ENCODE measurements around the gene RAET1G. TPM values are rescaled to one million over a fixed set of nuclear protein-coding genes. Genes with fewer than 3 reads are reported as not detected.
"Not testable (repeated sequence)": the region's sequence is repeated elsewhere in the genome, so short reads cannot be mapped to it uniquely, and the experiment has no call there.

The RAET1G gene
- 1.5 and 1.8 TPM in 2 replicates for total RNA-seq

DNA sequence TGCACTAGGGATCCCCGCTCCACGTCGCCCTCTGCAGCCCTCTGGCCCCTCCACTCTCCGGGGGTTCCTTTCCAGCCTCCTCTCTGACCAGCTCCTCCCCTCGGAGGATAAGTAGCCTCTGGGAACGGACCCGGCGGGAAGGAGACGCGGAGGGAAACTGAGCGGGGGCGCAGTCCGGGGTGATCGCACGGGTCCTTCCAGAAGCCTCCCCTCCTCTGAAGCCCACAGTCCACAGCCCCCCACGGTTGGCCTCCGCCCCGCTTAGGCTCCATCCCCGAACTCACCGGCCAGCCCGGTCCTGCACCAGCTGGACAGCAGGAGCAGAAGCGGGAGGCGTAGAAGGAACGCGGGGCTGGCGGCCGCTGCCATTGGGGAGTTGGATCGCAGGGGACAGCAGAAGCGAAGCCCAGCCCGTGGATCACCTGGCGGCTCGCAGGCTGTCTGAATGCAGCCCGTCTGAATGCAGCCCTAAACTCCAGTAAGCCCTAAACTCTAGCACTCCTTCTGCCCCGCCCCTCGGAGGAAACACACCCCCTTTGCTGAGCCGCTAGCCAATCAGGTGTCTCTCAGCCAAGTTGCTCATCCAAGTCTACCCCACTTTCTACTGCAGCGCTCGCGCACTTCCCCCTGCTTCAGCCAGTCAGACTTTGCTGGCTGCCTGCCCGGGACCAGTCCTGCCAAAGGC is at the start of gene RAET1G:
Gene RAET1G (minus strand): TSS at position 480 of the 685 bp plus-strand sequence. CDS start 111 bp downstream, at position 369.
- Histone ChIP-seq H3K9me3 (ENCODE audit: low read depth, low read length) (no peaks in the 10 kb centered on the region), H3K27me3 (ENCODE audit: insufficient read depth, low read length) (no peaks in the 10 kb centered on the region), H3K36me3 (ENCODE audit: insufficient read depth, low read length) (no peaks in the 10 kb centered on the region), H3K27ac (ENCODE audit: low read depth, low read length) (no peak within 1 kb of the TSS), H3K4me1 (ENCODE audit: insufficient read depth, low read length) (peaks cover 7% of the 10 kb centered on the region), H2AFZ (ENCODE audit: low read length) (peak within 1 kb of the TSS; percentile 63), H4K20me1 (ENCODE audit: insufficient read depth, low read length) (no peaks in the 10 kb centered on the region), H3K79me2 (ENCODE audit: insufficient read depth, low read length) (no peaks in the 10 kb centered on the region), H3K4me3 (ENCODE audit: insufficient read depth, low read length) (peak within 1 kb of the TSS; percentile 70), H3K4me2 (ENCODE audit: insufficient read depth, low read length) (peak within 1 kb of the TSS; percentile 97)
- peak; percentile 99 for DNase-seq (ENCODE audit: insufficient read length, low spot score, missing footprints)
- no peak for TF ChIP-seq CTCF (IDR thresholded peaks at IDR 0.05; ENCODE audit: extremely low read depth, low read depth, low read length)

- Histone ChIP-seq H3K4me2 (ENCODE audit: insufficient read depth, low read length) (no peak overlapping the region), H3K4me3 (ENCODE audit: insufficient read depth, low read length) (no peak overlapping the region), H3K27ac (ENCODE audit: low read depth, low read length) (no peak overlapping the region), H3K27me3 (ENCODE audit: insufficient read depth, low read length) (peaks cover 35% of the 10 kb centered on the region), H3K9me3 (ENCODE audit: low read depth, low read length) (no peaks in the 10 kb centered on the region), H3K36me3 (ENCODE audit: insufficient read depth, low read length) (no peaks in the 10 kb centered on the region), H2AFZ (ENCODE audit: low read length) (no peak overlapping the region), H4K20me1 (ENCODE audit: insufficient read depth, low read length) (no peaks in the 10 kb centered on the region), H3K4me1 (ENCODE audit: insufficient read depth, low read length) (no peaks in the 10 kb centered on the region), H3K79me2 (ENCODE audit: insufficient read depth, low read length) (no peaks in the 10 kb centered on the region)
- TF ChIP-seq CTCF (IDR thresholded peaks at IDR 0.05; ENCODE audit: extremely low read depth, low read depth, low read length) = no peak
- DNase-seq (ENCODE audit: insufficient read length, low spot score, missing footprints) = peak; percentile 68
Observed at GRCh38 chr6:149969635-149970034, 46.7 kb upstream of the RAET1G start.

DNA sequence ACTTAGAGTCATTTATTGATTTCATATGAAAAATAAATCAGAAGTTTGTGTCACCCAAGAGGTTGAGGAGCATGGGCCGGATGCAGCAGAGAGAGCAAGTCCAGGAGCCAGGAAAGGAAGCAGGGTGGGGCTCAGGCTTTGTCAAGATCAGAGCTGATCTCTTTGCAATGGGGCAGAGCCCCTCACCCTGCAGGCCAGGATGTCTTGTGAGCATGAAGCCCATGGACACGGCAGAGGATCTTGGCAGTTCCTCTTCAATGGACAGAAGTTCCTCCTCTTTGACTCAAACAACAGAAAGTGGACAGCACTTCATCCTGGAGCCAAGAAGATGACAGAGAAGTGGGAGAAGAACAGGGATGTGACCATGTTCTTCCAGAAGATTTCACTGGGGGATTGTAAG is 46.0 kb upstream of the RAET1G start:
- H3K9me3 ChIP-seq (ENCODE audit: low read depth, low read length); DNase-seq (ENCODE audit: insufficient read length, low spot score, missing footprints); H3K4me1 ChIP-seq (ENCODE audit: insufficient read depth, low read length); H3K36me3 ChIP-seq (ENCODE audit: insufficient read depth, low read length); H3K79me2 ChIP-seq (ENCODE audit: insufficient read depth, low read length); H3K4me2 ChIP-seq (ENCODE audit: insufficient read depth, low read length); H3K4me3 ChIP-seq (ENCODE audit: insufficient read depth, low read length); H4K20me1 ChIP-seq (ENCODE audit: insufficient read depth, low read length); H3K27ac ChIP-seq (ENCODE audit: low read depth, low read length); H2AFZ ChIP-seq (ENCODE audit: low read length): not testable (repeated sequence)
- peaks cover 35% of the 10 kb centered on the region for H3K27me3 ChIP-seq (ENCODE audit: insufficient read depth, low read length)

DNA sequence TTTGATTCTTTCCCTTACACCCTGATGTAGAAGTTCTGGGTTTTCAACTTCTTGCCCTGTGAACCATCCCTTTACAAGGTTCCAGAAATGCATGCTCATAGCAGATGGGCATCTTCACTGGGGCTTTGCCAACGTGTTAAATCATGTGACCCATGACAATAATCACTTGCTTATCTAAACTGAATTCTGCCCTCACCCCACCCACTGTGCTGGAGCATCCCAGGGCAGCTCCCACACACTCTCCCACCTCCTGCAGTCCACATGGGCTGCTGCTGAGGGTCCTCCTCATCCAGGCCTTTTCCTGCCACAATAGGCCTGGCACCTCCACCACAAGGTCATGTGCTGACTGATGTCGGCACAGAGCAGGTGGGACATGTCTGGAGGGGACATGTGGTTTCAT is 45.1 kb upstream of the RAET1G start:
- H4K20me1 ChIP-seq (ENCODE audit: insufficient read depth, low read length); H3K4me2 ChIP-seq (ENCODE audit: insufficient read depth, low read length); H3K36me3 ChIP-seq (ENCODE audit: insufficient read depth, low read length); H3K4me3 ChIP-seq (ENCODE audit: insufficient read depth, low read length); DNase-seq (ENCODE audit: insufficient read length, low spot score, missing footprints); H3K79me2 ChIP-seq (ENCODE audit: insufficient read depth, low read length); H2AFZ ChIP-seq (ENCODE audit: low read length); H3K27ac ChIP-seq (ENCODE audit: low read depth, low read length); H3K9me3 ChIP-seq (ENCODE audit: low read depth, low read length): not testable (repeated sequence)
- H3K27me3 ChIP-seq (ENCODE audit: insufficient read depth, low read length) = peaks cover 30% of the 10 kb centered on the region
- peaks cover 12% of the 10 kb centered on the region for H3K4me1 ChIP-seq (ENCODE audit: insufficient read depth, low read length)

GRCh38 chr6:149967591-149967990 is 44.7 kb upstream of the RAET1G start:
- Histone ChIP-seq H2AFZ (ENCODE audit: low read length) (no peak overlapping the region), H3K27ac (ENCODE audit: low read depth, low read length) (no peak overlapping the region), H3K79me2 (ENCODE audit: insufficient read depth, low read length) (no peaks in the 10 kb centered on the region), H3K27me3 (ENCODE audit: insufficient read depth, low read length) (peaks cover 29% of the 10 kb centered on the region), H3K36me3 (ENCODE audit: insufficient read depth, low read length) (no peaks in the 10 kb centered on the region), H4K20me1 (ENCODE audit: insufficient read depth, low read length) (no peaks in the 10 kb centered on the region), H3K9me3 (ENCODE audit: low read depth, low read length) (no peaks in the 10 kb centered on the region), H3K4me3 (ENCODE audit: insufficient read depth, low read length) (no peak overlapping the region), H3K4me2 (ENCODE audit: insufficient read depth, low read length) (no peak overlapping the region), H3K4me1 (ENCODE audit: insufficient read depth, low read length) (peaks cover 14% of the 10 kb centered on the region)
- TF ChIP-seq CTCF (IDR thresholded peaks at IDR 0.05; ENCODE audit: extremely low read depth, low read depth, low read length) = no peak
- DNase-seq (ENCODE audit: insufficient read length, low spot score, missing footprints) = no peak

GRCh38 chr6:149966319-149966718 is 43.4 kb upstream of the RAET1G start:
- H3K36me3 ChIP-seq (ENCODE audit: insufficient read depth, low read length); H3K4me2 ChIP-seq (ENCODE audit: insufficient read depth, low read length); H3K79me2 ChIP-seq (ENCODE audit: insufficient read depth, low read length); DNase-seq (ENCODE audit: insufficient read length, low spot score, missing footprints); H4K20me1 ChIP-seq (ENCODE audit: insufficient read depth, low read length); H2AFZ ChIP-seq (ENCODE audit: low read length); H3K27ac ChIP-seq (ENCODE audit: low read depth, low read length); H3K4me3 ChIP-seq (ENCODE audit: insufficient read depth, low read length); H3K9me3 ChIP-seq (ENCODE audit: low read depth, low read length): not testable (repeated sequence)
- peaks cover 14% of the 10 kb centered on the region for H3K4me1 ChIP-seq (ENCODE audit: insufficient read depth, low read length)
- H3K27me3 ChIP-seq (ENCODE audit: insufficient read depth, low read length) = peaks cover 29% of the 10 kb centered on the region

Measured in osteoblast (primary cell).